NCI-H187 (cell line): ENCODE measurements around the gene MKRN3.
A peak's percentile ranks its signal among the peaks of the same experiment; 100 is the strongest.

Source experiments
- DNase-seq, 2 experiments: peaks; one replicate each; lab custom pipeline; 2025; lab: John Stamatoyannopoulos, UW

MKRN3 gene

GRCh38 chr15:23565395-23566070 lies at the start of gene MKRN3:
TSS of gene MKRN3 (plus strand) at chr15:23565674. CDS start at chr15:23565783, 109 bp downstream.
- DNase-seq = peak; percentile 53 to 71

GRCh38 chr15:23516866-23517265 lies 48.6 kb upstream of the MKRN3 start:
- DNase-seq = no peak

GRCh38 chr15:23518104-23518503 lies 47.4 kb upstream of the MKRN3 start:
- no peak for DNase-seq

GRCh38 chr15:23524816-23525215 lies 40.7 kb upstream of the MKRN3 start:
- no peak for DNase-seq

GRCh38 chr15:23529891-23530290 lies 35.6 kb upstream of the MKRN3 start:
- DNase-seq = no peak

GRCh38 chr15:23532024-23532423 lies 33.5 kb upstream of the MKRN3 start:
- DNase-seq = no peak

- no peak for DNase-seq
Measured at GRCh38 chr15:23536659-23537058, 28.8 kb upstream of the MKRN3 start.

GRCh38 chr15:23538648-23539047 lies 26.8 kb upstream of the MKRN3 start:
- DNase-seq = no peak

GRCh38 chr15:23539892-23540291 lies 25.6 kb upstream of the MKRN3 start:
- no peak for DNase-seq

- no peak for DNase-seq
Measured at GRCh38 chr15:23546158-23546557, 19.3 kb upstream of the MKRN3 start.

GRCh38 chr15:23548071-23548470 lies 17.4 kb upstream of the MKRN3 start:
- no peak for DNase-seq

GRCh38 chr15:23561914-23562313 lies 3.6 kb upstream of the MKRN3 start:
- DNase-seq = no peak

GRCh38 chr15:23564821-23565394 lies 566 bp upstream of the MKRN3 start:
- DNase-seq = peak in 1 of 2 experiments; percentile 36

GRCh38 chr15:23566071-23566554 lies 639 bp downstream of the MKRN3 start:
- DNase-seq = peak; percentile 35 to 54

GRCh38 chr15:23566651-23567050 lies 1.2 kb downstream of the MKRN3 start:
- no peak for DNase-seq

- DNase-seq = no peak
Measured at GRCh38 chr15:23567921-23568320, 2.4 kb downstream of the MKRN3 start.

GRCh38 chr15:23569151-23569925 lies 3.9 kb downstream of the MKRN3 start:
- DNase-seq = no peak

- no peak for DNase-seq
Measured at GRCh38 chr15:23570486-23570885, 5.0 kb downstream of the MKRN3 start.

GRCh38 chr15:23572844-23573243 lies 7.4 kb downstream of the MKRN3 start:
- no peak for DNase-seq

- no peak for DNase-seq
Measured at GRCh38 chr15:23574742-23575141, 9.3 kb downstream of the MKRN3 start.

- no peak for DNase-seq
Measured at GRCh38 chr15:23576061-23576460, 10.6 kb downstream of the MKRN3 start.

- no peak for DNase-seq
Measured at GRCh38 chr15:23578521-23579150, 13.2 kb downstream of the MKRN3 start.
